DMS53 (cell line): ENCODE measurements around the gene C3orf22.
A peak's percentile ranks its signal among the peaks of the same experiment; 100 is the strongest.

Experiments
- DNase-seq: peaks from one replicate; lab custom pipeline; 2025; lab: John Stamatoyannopoulos, UW

The C3orf22 gene

GRCh38 chr3:126527006-126527405, 31.7 kb downstream of the C3orf22 start:
- DNase-seq, result no peak

GRCh38 chr3:126526668-126527005, 32.1 kb downstream of the C3orf22 start:
- DNase-seq, result no peak

GRCh38 chr3:126525853-126526667, 32.7 kb downstream of the C3orf22 start:
- peak; percentile 9 for DNase-seq

- DNase-seq, result no peak
These were observed 33.5 kb downstream of the C3orf22 start for GRCh38 chr3:126525091-126525852.

- peak; percentile 66 for DNase-seq
These were observed 34.2 kb downstream of the C3orf22 start for GRCh38 chr3:126524429-126524988.

- DNase-seq, result peak; percentile 82
These were observed 34.8 kb downstream of the C3orf22 start, which contains the start of gene CHST13 for GRCh38 chr3:126523745-126524428. CHST13 (plus strand) TSS chr3:126524155; CDS start chr3:126524333, 178 bp downstream.

GRCh38 chr3:126522363-126522788, 36.4 kb downstream of the C3orf22 start:
- DNase-seq, result peak; percentile 67

GRCh38 chr3:126521122-126521891, 37.4 kb downstream of the C3orf22 start:
- DNase-seq, result no peak

- DNase-seq, result peak; percentile 15
These were observed 39.0 kb downstream of the C3orf22 start for GRCh38 chr3:126519506-126520455.

- no peak for DNase-seq
These were observed 40.0 kb downstream of the C3orf22 start for GRCh38 chr3:126518779-126519177.

GRCh38 chr3:126517986-126518778, 40.5 kb downstream of the C3orf22 start:
- no peak for DNase-seq

- no peak for DNase-seq
These were observed 41.3 kb downstream of the C3orf22 start, which contains the start of gene UROC1 for GRCh38 chr3:126517291-126517951. UROC1 (minus strand) TSS chr3:126517773; CDS start chr3:126517719, 54 bp downstream.

- no peak for DNase-seq
These were observed 41.8 kb downstream of the C3orf22 start for GRCh38 chr3:126516936-126517290.

- no peak for DNase-seq
These were observed 42.4 kb downstream of the C3orf22 start for GRCh38 chr3:126516152-126516935.

GRCh38 chr3:126515066-126515706, 43.5 kb downstream of the C3orf22 start:
- no peak for DNase-seq

- no peak for DNase-seq
These were observed 44.6 kb downstream of the C3orf22 start for GRCh38 chr3:126514161-126514560.

GRCh38 chr3:126512916-126513650, 45.6 kb downstream of the C3orf22 start:
- no peak for DNase-seq
